Kidney epithelial cell (primary cell): ENCODE data around the gene KLHDC1. TPM values are rescaled to one million over a fixed set of nuclear protein-coding genes. Genes with fewer than 3 reads are reported as not detected.
"Not testable (repeated sequence)": the region's sequence is repeated elsewhere in the genome, so short reads cannot be mapped to it uniquely, and the experiment has no call there.

ENCODE experiments used
- DNase-seq: peaks from one replicate; pipeline ENCODE4 v3.0.0-alpha.2; 2010; ENCODE audit warnings: low read depth
- H3K27me3 ChIP-seq: 2 replicates; pipeline ENCODE4 v1.6.0; 2011; ENCODE audit warnings: low read length; ENCODE audit not compliant: control insufficient read depth, insufficient read depth
- H3K36me3 ChIP-seq: 2 replicates; pipeline ENCODE4 v1.5.1; 2011; ENCODE audit warnings: low read length; ENCODE audit not compliant: control insufficient read depth, insufficient read depth
- H3K4me3 ChIP-seq: 2 replicates; pipeline ENCODE4 v1.5.1; 2011; ENCODE audit warnings: low read depth, mild to moderate bottlenecking, control low read depth, low read length
- CTCF ChIP-seq: IDR thresholded peaks from 2 replicates; pipeline ENCODE4 v1.5.1; 2011; ENCODE audit warnings: mild to moderate bottlenecking, moderate library complexity, low read length, control low read depth, inconsistent platforms; ENCODE audit not compliant: insufficient read depth, poor library complexity, severe bottlenecking
- total RNA-seq: library from RNA; depleted of rRNA; stranded (reverse); fragments of >200 nt; gene quantifications from 2 replicates; pipeline ENCODE4 v1.2.3, GENCODE V29; 2015

The KLHDC1 gene
- total RNA-seq, 1 donor from 2014 or later, result 0.54 TPM

GRCh38 chr14:49720744-49721143, 27.8 kb downstream of the KLHDC1 start:
- Histone ChIP-seq H3K27me3 (no peaks in the 10 kb centered on the region), H3K4me3 (no peak overlapping the region), H3K36me3 (no peaks in the 10 kb centered on the region)
- TF ChIP-seq CTCF, result no peak
- no peak for DNase-seq

- H3K27me3 ChIP-seq, H3K4me3 ChIP-seq, H3K36me3 ChIP-seq, DNase-seq: not testable (repeated sequence)
Measured at GRCh38 chr14:49721733-49722435, 29.0 kb downstream of the KLHDC1 start.

- no peak for TF ChIP-seq CTCF
- no peaks in the 10 kb centered on the region for H3K36me3 ChIP-seq
Measured at GRCh38 chr14:49727171-49727570, 34.3 kb downstream of the KLHDC1 start.

GRCh38 chr14:49732896-49733295, 40.0 kb downstream of the KLHDC1 start:
- no peak for TF ChIP-seq CTCF
- no peak for DNase-seq
- no peak overlapping the region for H3K4me3 ChIP-seq
- H3K36me3 ChIP-seq, result no peaks in the 10 kb centered on the region
- H3K27me3 ChIP-seq, result no peaks in the 10 kb centered on the region

More at GRCh38 chr14:49727171-49727570, 34.3 kb downstream of the KLHDC1 start:
- no peak for DNase-seq
- Histone ChIP-seq H3K27me3 (no peaks in the 10 kb centered on the region), H3K4me3 (no peak overlapping the region)

- Histone ChIP-seq H3K4me3 (no peak overlapping the region), H3K36me3 (no peaks in the 10 kb centered on the region), H3K27me3 (no peaks in the 10 kb centered on the region)
- no peak for TF ChIP-seq CTCF
- no peak for DNase-seq
Measured at GRCh38 chr14:49733836-49734235, 40.9 kb downstream of the KLHDC1 start.

- DNase-seq, H3K27me3 ChIP-seq, H3K4me3 ChIP-seq, H3K36me3 ChIP-seq: not testable (repeated sequence)
Measured at GRCh38 chr14:49735669-49736068, 42.7 kb downstream of the KLHDC1 start.

- DNase-seq, result no peak
- no peaks in the 10 kb centered on the region for H3K27me3 ChIP-seq
- no peak overlapping the region for H3K4me3 ChIP-seq
- H3K36me3 ChIP-seq, result no peaks in the 10 kb centered on the region
- TF ChIP-seq CTCF, result no peak
Measured at GRCh38 chr14:49745191-49745590, 52.3 kb downstream of the KLHDC1 start.

GRCh38 chr14:49746476-49746875, 53.6 kb downstream of the KLHDC1 start:
- not testable (repeated sequence) for DNase-seq, H3K4me3 ChIP-seq, H3K36me3 ChIP-seq, H3K27me3 ChIP-seq
